Measurements from ENCODE around the gene EYS.

EYS gene

DNA sequence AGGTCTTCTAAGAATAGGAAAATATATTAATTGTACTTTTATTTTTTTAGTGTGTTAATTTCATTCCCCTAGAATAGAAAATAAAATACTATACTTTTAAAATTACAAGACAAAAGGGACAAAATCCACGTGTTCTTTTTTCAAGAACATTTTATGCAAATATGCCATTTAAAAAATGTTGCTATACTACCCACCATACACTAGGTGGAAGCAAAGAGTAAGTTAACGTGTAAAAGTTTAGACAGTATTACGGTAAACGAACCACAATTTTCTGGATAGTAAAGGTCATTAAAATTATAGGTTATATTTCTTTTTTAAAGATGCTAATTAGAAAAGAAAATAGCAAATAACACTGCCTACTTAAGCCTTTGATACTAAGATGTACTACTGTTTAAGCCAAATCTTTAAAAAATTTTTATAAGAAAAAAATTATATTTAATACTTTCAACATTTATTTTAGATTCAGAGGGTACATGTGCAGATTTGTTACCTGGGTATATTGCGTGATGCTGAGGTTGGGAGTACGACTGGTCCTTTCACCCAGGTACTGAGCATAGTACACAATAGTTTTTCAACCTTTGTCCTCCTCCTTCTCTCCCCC, 1783.8 kb downstream of the EYS start:
- Histone ChIP-seq H3K27me3 (ENCODE audit: insufficient read depth, low read length, poor library complexity, severe bottlenecking) (no peaks in the 10 kb centered on the region), H3K4me1 (ENCODE audit: insufficient read depth, low read length, poor library complexity, severe bottlenecking) (peaks cover 3% of the 10 kb centered on the region), H3K9ac (ENCODE audit: low read depth, low read length, poor library complexity, severe bottlenecking) (no peak overlapping the region), H3K36me3 (ENCODE audit: insufficient read depth, low read length) (no peaks in the 10 kb centered on the region), H3K9me2 (replicated peaks; ENCODE audit: low read depth, low read length) (no peaks in the 10 kb centered on the region), H3K4me2 (ENCODE audit: low read depth, low read length, poor library complexity, severe bottlenecking) (no peak overlapping the region), H2AFZ (ENCODE audit: low read length) (no peak overlapping the region), H3K9me3 (ENCODE audit: insufficient read depth, low read depth, low read length) (no peaks in the 10 kb centered on the region), H4K20me1 (ENCODE audit: insufficient read depth, low read length, poor library complexity, severe bottlenecking) (no peaks in the 10 kb centered on the region), H3K4me3 (ENCODE audit: low read length, poor library complexity, severe bottlenecking) (no peak overlapping the region), H3F3A (ENCODE audit: low read depth) (no peaks in the 10 kb centered on the region), H3K79me2 (ENCODE audit: insufficient read depth, low read length) (no peaks in the 10 kb centered on the region)
- TF ChIP-seq, protein P1, sequence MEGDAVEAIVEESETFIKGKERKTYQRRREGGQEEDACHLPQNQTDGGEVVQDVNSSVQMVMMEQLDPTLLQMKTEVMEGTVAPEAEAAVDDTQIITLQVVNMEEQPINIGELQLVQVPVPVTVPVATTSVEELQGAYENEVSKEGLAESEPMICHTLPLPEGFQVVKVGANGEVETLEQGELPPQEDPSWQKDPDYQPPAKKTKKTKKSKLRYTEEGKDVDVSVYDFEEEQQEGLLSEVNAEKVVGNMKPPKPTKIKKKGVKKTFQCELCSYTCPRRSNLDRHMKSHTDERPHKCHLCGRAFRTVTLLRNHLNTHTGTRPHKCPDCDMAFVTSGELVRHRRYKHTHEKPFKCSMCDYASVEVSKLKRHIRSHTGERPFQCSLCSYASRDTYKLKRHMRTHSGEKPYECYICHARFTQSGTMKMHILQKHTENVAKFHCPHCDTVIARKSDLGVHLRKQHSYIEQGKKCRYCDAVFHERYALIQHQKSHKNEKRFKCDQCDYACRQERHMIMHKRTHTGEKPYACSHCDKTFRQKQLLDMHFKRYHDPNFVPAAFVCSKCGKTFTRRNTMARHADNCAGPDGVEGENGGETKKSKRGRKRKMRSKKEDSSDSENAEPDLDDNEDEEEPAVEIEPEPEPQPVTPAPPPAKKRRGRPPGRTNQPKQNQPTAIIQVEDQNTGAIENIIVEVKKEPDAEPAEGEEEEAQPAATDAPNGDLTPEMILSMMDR (conservative IDR thresholded peaks at IDR 0.05; ENCODE audit: low read length) = peak; percentile 73
- TF ChIP-seq EZH2phosphoT487 (IDR thresholded peaks at IDR 0.05; ENCODE audit: borderline replicate concordance) = no peak

DNA sequence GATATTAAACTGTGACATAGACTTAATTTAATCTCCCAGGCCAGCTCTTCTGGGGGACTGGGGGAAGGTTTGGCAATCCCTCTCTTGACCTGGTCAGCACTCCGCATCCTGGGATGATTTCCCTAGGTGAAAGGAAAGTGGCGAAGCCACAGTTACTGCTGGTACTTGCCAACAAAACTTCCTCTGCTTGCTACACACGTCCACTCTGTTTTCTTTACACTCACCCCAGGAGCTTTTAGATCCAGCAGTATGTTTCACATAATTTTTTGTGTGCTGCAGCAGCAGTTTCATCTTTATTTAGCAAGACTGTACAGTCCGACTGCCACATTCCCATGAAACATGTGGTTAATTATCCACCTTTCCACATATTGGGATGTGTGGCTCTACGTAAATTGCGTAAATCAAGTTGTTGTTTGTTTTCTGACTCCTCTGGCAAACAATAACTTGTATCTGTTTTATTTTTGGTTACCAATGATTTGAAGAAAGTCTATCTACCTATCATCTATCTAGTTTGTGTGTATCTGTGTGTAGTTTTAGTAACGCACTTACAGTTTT, 1787.4 kb downstream of the EYS start:
- H3F3A ChIP-seq (ENCODE audit: low read depth) = no peaks in the 10 kb centered on the region
- no peaks in the 10 kb centered on the region for H4K20me1 ChIP-seq (ENCODE audit: insufficient read depth, low read length, poor library complexity, severe bottlenecking)
- H3K4me2 ChIP-seq (ENCODE audit: low read depth, low read length, poor library complexity, severe bottlenecking) = no peak overlapping the region
- H3K36me3 ChIP-seq (ENCODE audit: insufficient read depth, low read length) = no peaks in the 10 kb centered on the region
- H3K9me3 ChIP-seq (ENCODE audit: insufficient read depth, low read depth, low read length) = no peaks in the 10 kb centered on the region
- no peaks in the 10 kb centered on the region for H3K4me1 ChIP-seq (ENCODE audit: insufficient read depth, low read length, poor library complexity, severe bottlenecking)
- no peaks in the 10 kb centered on the region for H3K79me2 ChIP-seq (ENCODE audit: insufficient read depth, low read length)
- no peaks in the 10 kb centered on the region for H3K9me2 ChIP-seq (replicated peaks; ENCODE audit: low read depth, low read length)
- no peaks in the 10 kb centered on the region for H3K27me3 ChIP-seq (ENCODE audit: insufficient read depth, low read length, poor library complexity, severe bottlenecking)
- H3K4me3 ChIP-seq (ENCODE audit: low read length, poor library complexity, severe bottlenecking) = no peak overlapping the region
- TF ChIP-seq, protein P1 (conservative IDR thresholded peaks at IDR 0.05; ENCODE audit: low read length) = no peak
- TF ChIP-seq EZH2phosphoT487 (IDR thresholded peaks at IDR 0.05; ENCODE audit: borderline replicate concordance) = no peak
- no peak overlapping the region for H2AFZ ChIP-seq (ENCODE audit: low read length)
- H3K9ac ChIP-seq (ENCODE audit: low read depth, low read length, poor library complexity, severe bottlenecking) = no peak overlapping the region

DNA sequence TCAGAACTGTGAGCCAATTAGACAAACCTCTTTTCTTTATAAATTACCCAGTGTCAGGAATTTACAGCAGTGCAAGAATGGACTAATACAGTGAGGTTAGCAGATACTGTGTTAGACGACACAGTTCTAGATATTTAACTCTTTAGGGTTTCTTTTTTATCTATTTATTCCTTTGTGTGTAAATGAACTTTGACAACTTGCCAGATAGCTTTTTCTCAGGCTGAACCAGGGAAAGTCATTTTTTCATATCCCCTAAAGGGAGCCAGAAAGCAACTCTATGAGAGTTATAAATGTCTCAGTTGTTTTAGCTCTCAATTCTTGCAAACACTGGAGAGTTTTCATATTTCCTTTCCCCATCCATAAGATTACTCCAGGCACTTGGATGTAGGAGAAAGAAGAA, 1794.1 kb downstream of the EYS start:
- TF ChIP-seq EZH2phosphoT487 (IDR thresholded peaks at IDR 0.05; ENCODE audit: borderline replicate concordance) = no peak
- TF ChIP-seq, protein P1 (conservative IDR thresholded peaks at IDR 0.05; ENCODE audit: low read length) = no peak
- Histone ChIP-seq H2AFZ (ENCODE audit: low read length) (no peak overlapping the region), H3K9me2 (replicated peaks; ENCODE audit: low read depth, low read length) (no peaks in the 10 kb centered on the region), H3K4me1 (ENCODE audit: insufficient read depth, low read length, poor library complexity, severe bottlenecking) (no peaks in the 10 kb centered on the region), H3K36me3 (ENCODE audit: insufficient read depth, low read length) (no peaks in the 10 kb centered on the region), H3K79me2 (ENCODE audit: insufficient read depth, low read length) (no peaks in the 10 kb centered on the region), H3K27me3 (ENCODE audit: insufficient read depth, low read length, poor library complexity, severe bottlenecking) (no peaks in the 10 kb centered on the region), H3K4me2 (ENCODE audit: low read depth, low read length, poor library complexity, severe bottlenecking) (no peak overlapping the region), H3F3A (ENCODE audit: low read depth) (no peaks in the 10 kb centered on the region), H3K9ac (ENCODE audit: low read depth, low read length, poor library complexity, severe bottlenecking) (no peak overlapping the region), H3K4me3 (ENCODE audit: low read length, poor library complexity, severe bottlenecking) (no peak overlapping the region), H4K20me1 (ENCODE audit: insufficient read depth, low read length, poor library complexity, severe bottlenecking) (no peaks in the 10 kb centered on the region), H3K9me3 (ENCODE audit: insufficient read depth, low read depth, low read length) (no peaks in the 10 kb centered on the region)

Data from Loucy (cell line).